IMR-90 (cell line): ENCODE measurements around the gene LCTL. TPM values are rescaled to one million over a fixed set of nuclear protein-coding genes. Genes with fewer than 3 reads are reported as not detected.

Experiments
- ATAC-seq: fragments of 200-7000 bp; cut with Tn5 transposase; 2 replicates; pipeline ENCODE4 v1.9.1; 2020; ENCODE audit warnings: low read depth, mild to moderate bottlenecking, moderate library complexity
- BruUV-seq: library from RNA; stranded (reverse); fragments of 400-500 nt; replicated peaks from 2 replicates; lab custom pipeline; 2021; lab: Mats Ljungman, UMichigan
- CTCF ChIA-PET: fragments of 300-600 bp; formaldehyde crosslinking; extraction: SDS; loops from one replicate; lab custom pipeline; 2021; ENCODE audit warnings: antibody characterized with exemption; lab: Yijun Ruan, JAX
- POLR2A ChIA-PET: fragments of 300-600 bp; sonication (Branson Sonifier 250); formaldehyde crosslinking; loops from one replicate; lab custom pipeline; 2022; ENCODE audit warnings: antibody characterized with exemption; ENCODE audit not compliant: unreplicated experiment; lab: Charles Lee
- DNase-seq: peaks from one replicate; pipeline ENCODE4 v3.0.0; 2013
- H2AFZ ChIP-seq: replicated peaks from 2 replicates; pipeline ENCODE3; 2013; ENCODE audit warnings: low read length, mild to moderate bottlenecking; ENCODE audit not compliant: poor library complexity
- H2AK5ac ChIP-seq: 2 replicates; pipeline ENCODE4 v1.6.1; 2013; ENCODE audit warnings: low read depth, low read length, inconsistent platforms
- H2AK9ac ChIP-seq: replicated peaks from 2 replicates; pipeline ENCODE3; 2013; ENCODE audit warnings: mild to moderate bottlenecking, low read depth, low read length, moderate library complexity; ENCODE audit not compliant: poor library complexity
- H2BK120ac ChIP-seq: 2 replicates; pipeline ENCODE4 v1.6.1; 2013; ENCODE audit warnings: low read depth, low read length, inconsistent platforms
- H2BK15ac ChIP-seq: 3 replicates; pipeline ENCODE4 v1.6.1; 2013; ENCODE audit warnings: low read depth, low read length, inconsistent platforms
- H2BK20ac ChIP-seq: 2 replicates; pipeline ENCODE4 v1.6.1; 2013; ENCODE audit warnings: low read depth, mild to moderate bottlenecking, inconsistent platforms, low read length, moderate library complexity
- H2BK5ac ChIP-seq: 2 replicates; pipeline ENCODE4 v1.6.1; 2013; ENCODE audit warnings: mild to moderate bottlenecking, low read depth, low read length, inconsistent platforms; ENCODE audit not compliant: poor library complexity, severe bottlenecking
- H3K14ac ChIP-seq: replicated peaks from 2 replicates; pipeline ENCODE4 v1.6.1; 2013; ENCODE audit warnings: low read depth, low read length, inconsistent platforms
- H3K18ac ChIP-seq: 2 replicates; pipeline ENCODE4 v1.6.1; 2013; ENCODE audit warnings: low read depth, low read length, control low read depth
- H3K23ac ChIP-seq: 2 replicates; pipeline ENCODE4 v1.6.1; 2013; ENCODE audit warnings: low read depth, low read length, inconsistent platforms
- H3K27ac ChIP-seq: 2 replicates; pipeline ENCODE4 v1.5.1; 2013; ENCODE audit warnings: mild to moderate bottlenecking, control low read depth, low read length; ENCODE audit not compliant: insufficient read depth
- H3K27me3 ChIP-seq: 2 replicates; pipeline ENCODE4 v1.6.1; 2013; ENCODE audit warnings: low read length; ENCODE audit not compliant: control insufficient read depth, insufficient read depth
- H3K36me3 ChIP-seq: 2 replicates; pipeline ENCODE4 v1.6.1; 2013; ENCODE audit warnings: low read length, mixed read lengths; ENCODE audit not compliant: control insufficient read depth, insufficient read depth
- H3K4ac ChIP-seq: 2 replicates; pipeline ENCODE4 v1.6.1; 2013; ENCODE audit warnings: low read depth, low read length, inconsistent platforms
- H3K4me1 ChIP-seq: 2 replicates; pipeline ENCODE4 v1.6.1; 2013; ENCODE audit warnings: low read length, mixed read lengths; ENCODE audit not compliant: control insufficient read depth, insufficient read depth
- H3K4me2 ChIP-seq: 2 replicates; pipeline ENCODE4 v1.6.1; 2013; ENCODE audit warnings: low read depth, mild to moderate bottlenecking, control low read depth, low read length, moderate library complexity
- H3K4me3 ChIP-seq: 2 replicates; pipeline ENCODE4 v1.5.1; 2013; ENCODE audit warnings: low read depth, mild to moderate bottlenecking, control low read depth, low read length, moderate library complexity; ENCODE audit not compliant: insufficient read depth
- H3K56ac ChIP-seq: 2 replicates; pipeline ENCODE4 v1.6.1; 2013; ENCODE audit warnings: low read length, inconsistent platforms; ENCODE audit not compliant: insufficient read depth; ENCODE audit errors: extremely low read depth
- H3K79me1 ChIP-seq, 2 experiments: 2 replicates each; pipeline ENCODE4 v1.6.1; 2013; ENCODE audit warnings: low read length in 2 of 2, inconsistent platforms in 1 of 2, low read depth in 1 of 2
- H3K9ac ChIP-seq: 2 replicates; pipeline ENCODE4 v1.6.1; 2013; ENCODE audit warnings: low read depth, low read length, control low read depth
- H3K9me1 ChIP-seq: 2 replicates; pipeline ENCODE4 v1.6.1; 2013; ENCODE audit warnings: low read length, inconsistent platforms; ENCODE audit not compliant: insufficient read depth
- H3K9me3 ChIP-seq: 2 replicates; pipeline ENCODE4 v1.6.1; 2013; ENCODE audit warnings: low read length; ENCODE audit not compliant: control insufficient read depth, insufficient read depth
- H4K20me1 ChIP-seq: 2 replicates; pipeline ENCODE4 v1.6.1; 2013; ENCODE audit warnings: low read length, inconsistent platforms; ENCODE audit not compliant: insufficient read depth
- H4K5ac ChIP-seq: 2 replicates; pipeline ENCODE4 v1.6.1; 2013; ENCODE audit warnings: mild to moderate bottlenecking, low read depth, low read length, control low read depth
- H4K8ac ChIP-seq, 2 experiments: 2 replicates each; pipeline ENCODE4 v1.6.1; 2013; ENCODE audit warnings: low read depth in 2 of 2, low read length in 2 of 2, control low read depth in 1 of 2, inconsistent platforms in 1 of 2
- H4K91ac ChIP-seq: 2 replicates; pipeline ENCODE4 v1.6.1; 2013; ENCODE audit warnings: low read depth, low read length, inconsistent platforms; ENCODE audit not compliant: insufficient read depth
- MAZ ChIP-seq: IDR thresholded peaks from 2 replicates; pipeline ENCODE4 v1.6.1; 2012; ENCODE audit warnings: low read depth, mild to moderate bottlenecking, low read length, improper control_type of control experiment, moderate library complexity, borderline replicate concordance
- NFE2L2 ChIP-seq: fragments of 150-350 bp; IDR thresholded peaks from 2 replicates; pipeline ENCODE4 v1.6.1; 2016; ENCODE audit warnings: low read depth, mild to moderate bottlenecking, low read length
- POLR2A ChIP-seq: IDR thresholded peaks from 2 replicates; pipeline ENCODE4 v1.6.1; 2012; ENCODE audit warnings: mild to moderate bottlenecking, low read depth, low read length
- WGBS, 2 experiments: methylation state at CpG; one replicate each; pipeline versions ENCODE4 v1.1.5 to v1.1.7; 2013; ENCODE audit warnings: missing lambda C conversion rate in 2 of 2; ENCODE audit not compliant: insufficient read length in 1 of 2; ENCODE audit errors: extremely low coverage in 2 of 2; 5-methylcytosine and 5-hydroxymethylcytosine counted together
- dilution Hi-C: fragments of 300-500 bp; cut with HindIII; formaldehyde crosslinking; loops from one replicate; pipeline ENCODE4 v1.14.3; 2018; ENCODE audit warnings: low sequenced_read_pairs; ENCODE audit not compliant: unreplicated experiment
- in situ Hi-C: fragments of 300-500 bp; cut with MboI; formaldehyde crosslinking; loops from 3 replicates; pipeline ENCODE4 v1.14.3; 2019; ENCODE audit warnings: low sequenced_read_pairs, inconsistent platforms, mixed read lengths
- intact Hi-C: fragments of 100-400 bp; cut with micrococcal nuclease; formaldehyde crosslinking; loops from 2 replicates; pipeline ENCODE4 v1.10.0; 2022
- polyA plus RNA-seq, 3 experiments: library from polyadenylated mRNA; depleted of rRNA; stranded (reverse); fragments of >200 nt; gene quantifications; 2 replicates each; pipeline ENCODE4 v1.2.3, GENCODE V29; 2012; ENCODE audit warnings: low replicate concordance in 1 of 3
- total RNA-seq: library from RNA; depleted of rRNA; stranded (reverse); fragments of >200 nt; gene quantifications from 2 replicates; pipeline ENCODE4 v1.2.3, GENCODE V29; 2012

LCTL gene
- total and polyA plus RNA-seq, 2 of the 4 experiments (the other 2 are of a cell fraction), result 10.3 to 10.4 TPM

- TF ChIP-seq MAZ, result no peak
These were observed 45.7 kb upstream of the LCTL start (continued) for GRCh38 chr15:66611257-66612053.

- Histone ChIP-seq H3K9me1 (no peaks in the 10 kb centered on the region), H3K27me3 (peaks cover 5% of the 10 kb centered on the region; the same call in 1 of the 2 replicates), H4K20me1 (no peaks in the 10 kb centered on the region), H3K4ac (no peak overlapping the region), H2AFZ (no peak overlapping the region), H3K4me3 (no peak overlapping the region), H2AK5ac (no peak overlapping the region), H3K9me3 (no peaks in the 10 kb centered on the region), H3K79me1 (no peaks in the 10 kb centered on the region), H3K36me3 (no peaks in the 10 kb centered on the region), H2BK20ac (no peak overlapping the region), H3K4me2 (no peak overlapping the region), H2BK120ac (no peak overlapping the region), H4K8ac (no peak overlapping the region), H2BK5ac (no peak overlapping the region), H3K23ac (no peak overlapping the region), H2BK15ac (no peak overlapping the region), H3K27ac (no peak overlapping the region), H3K18ac (no peak overlapping the region), H4K91ac (no peak overlapping the region), H2AK9ac (no peak overlapping the region), H3K9ac (no peak overlapping the region), H3K14ac (no peak overlapping the region), H3K56ac (no peak overlapping the region), H3K4me1 (no peaks in the 10 kb centered on the region), H4K5ac (no peak overlapping the region)
- TF ChIP-seq NFE2L2, result no peak
- TF ChIP-seq POLR2A, result no peak
- no TSS peak for BruUV-seq
- DNase-seq (no peak), ATAC-seq (no peak)
- dilution Hi-C loops, result no loop called here
- 68% methylated on average over 5 of the region's 5 CpGs; no CpG with 5 or more reads in 1 of the 2 experiments for WGBS, 2 experiments
- intact Hi-C loops, result no loop called here
- ChIA-PET POLR2A (no interaction called here), CTCF (no interaction called here)
- in situ Hi-C loops, result loop anchor here (5.0 kb wide), 2 partner anchors 87 to 257 kb away; no protein-coding TSS in a partner anchor
These were observed 44.1 kb upstream of the LCTL start for GRCh38 chr15:66609876-66610275.
